OCI-LY7 (cell line): ENCODE measurements around the gene ADARB2.

Source experiments
- EZH2phosphoT487 ChIP-seq: fragments of 200-600 bp; sonication (generic); IDR thresholded peaks from 2 replicates; pipeline ENCODE4 v1.6.1; 2018; ENCODE audit warnings: low read depth, borderline replicate concordance, mild to moderate bottlenecking, mixed run types, antibody characterized with exemption, low read length, moderate library complexity, mixed read lengths
- TF ChIP-seq, protein P1 (sequence below): fragments of 200-600 bp; sonication (generic); conservative IDR thresholded peaks from 2 replicates; pipeline ENCODE4 v1.5.1; 2014; ENCODE audit warnings: mild to moderate bottlenecking, antibody characterized with exemption, low read length, moderate library complexity, mixed read lengths

DNA sequence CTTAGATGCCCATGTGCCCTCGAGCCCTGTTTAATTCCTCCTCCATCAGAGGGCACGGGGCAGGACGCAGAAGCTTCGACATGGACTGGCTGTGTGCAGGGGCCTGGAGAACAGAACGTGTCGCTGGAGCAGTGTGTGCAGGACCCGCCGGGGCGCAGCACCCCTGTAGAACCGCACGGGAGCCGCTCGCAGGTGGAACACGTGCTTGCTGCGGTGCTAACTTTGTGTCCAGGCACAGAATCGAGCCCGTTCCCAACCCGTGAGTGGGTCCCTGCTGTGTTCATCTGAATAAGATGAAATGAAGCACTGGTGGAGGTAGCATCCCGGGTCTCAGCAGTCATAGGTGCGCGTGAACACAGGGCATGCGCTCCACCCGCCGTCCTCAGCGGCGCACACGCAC lies 564.2 kb downstream of the ADARB2 start:
- TF ChIP-seq, protein P1, sequence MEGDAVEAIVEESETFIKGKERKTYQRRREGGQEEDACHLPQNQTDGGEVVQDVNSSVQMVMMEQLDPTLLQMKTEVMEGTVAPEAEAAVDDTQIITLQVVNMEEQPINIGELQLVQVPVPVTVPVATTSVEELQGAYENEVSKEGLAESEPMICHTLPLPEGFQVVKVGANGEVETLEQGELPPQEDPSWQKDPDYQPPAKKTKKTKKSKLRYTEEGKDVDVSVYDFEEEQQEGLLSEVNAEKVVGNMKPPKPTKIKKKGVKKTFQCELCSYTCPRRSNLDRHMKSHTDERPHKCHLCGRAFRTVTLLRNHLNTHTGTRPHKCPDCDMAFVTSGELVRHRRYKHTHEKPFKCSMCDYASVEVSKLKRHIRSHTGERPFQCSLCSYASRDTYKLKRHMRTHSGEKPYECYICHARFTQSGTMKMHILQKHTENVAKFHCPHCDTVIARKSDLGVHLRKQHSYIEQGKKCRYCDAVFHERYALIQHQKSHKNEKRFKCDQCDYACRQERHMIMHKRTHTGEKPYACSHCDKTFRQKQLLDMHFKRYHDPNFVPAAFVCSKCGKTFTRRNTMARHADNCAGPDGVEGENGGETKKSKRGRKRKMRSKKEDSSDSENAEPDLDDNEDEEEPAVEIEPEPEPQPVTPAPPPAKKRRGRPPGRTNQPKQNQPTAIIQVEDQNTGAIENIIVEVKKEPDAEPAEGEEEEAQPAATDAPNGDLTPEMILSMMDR = no peak
- no peak for TF ChIP-seq EZH2phosphoT487
